Bronchial epithelial cell (primary cell): ENCODE data around the gene NAB2. TPM values are rescaled to one million over a fixed set of nuclear protein-coding genes. Genes with fewer than 3 reads are reported as not detected.

Source experiments
- DNase-seq: peaks from one replicate; pipeline ENCODE4 v3.0.0-alpha.2; 2010; ENCODE audit warnings: low read depth
- FAIRE-seq: peaks from 2 replicates; lab custom pipeline; 2011; peaks lifted over from hg19 to GRCh38; lab: Jason Lieb, UNC
- H3K27me3 ChIP-seq: 2 replicates; pipeline ENCODE4 v1.5.1; 2011; ENCODE audit warnings: low read length; ENCODE audit not compliant: control insufficient read depth, insufficient read depth
- H3K36me3 ChIP-seq: 2 replicates; pipeline ENCODE4 v1.5.1; 2011; ENCODE audit warnings: low read length; ENCODE audit not compliant: control insufficient read depth, insufficient read depth
- H3K4me3 ChIP-seq: 2 replicates; pipeline ENCODE4 v1.5.1; 2011; ENCODE audit warnings: mild to moderate bottlenecking, low read depth, low read length, control low read depth
- CTCF ChIP-seq: IDR thresholded peaks from 2 replicates; pipeline ENCODE4 v1.5.1; 2011; ENCODE audit warnings: mild to moderate bottlenecking, moderate library complexity, low read length, control low read depth, inconsistent platforms; ENCODE audit not compliant: insufficient read depth, severe bottlenecking
- total RNA-seq: library from RNA; depleted of rRNA; stranded (reverse); fragments of >200 nt; gene quantifications from 2 replicates; pipeline ENCODE4 v1.2.1, GENCODE V29; 2014

The NAB2 gene
- total RNA-seq, 1 donor from 2014 or later = 40.5 TPM

- no peak for TF ChIP-seq CTCF
- FAIRE-seq (peak; percentile 91), DNase-seq (peak; percentile 100)
- Histone ChIP-seq H3K36me3 (no peaks in the 10 kb centered on the region), H3K4me3 (peak within 1 kb of the TSS; percentile 79), H3K27me3 (no peaks in the 10 kb centered on the region)
These were observed 10.2 kb upstream of the NAB2 start, which contains the start of gene NEMP1 for GRCh38 chr12:57078519-57079404. Gene NEMP1, minus strand, starts transcription at chr12:57078791. Its CDS starts 46 bp downstream, at chr12:57078745.

GRCh38 chr12:57079821-57080220 lies 9.1 kb upstream of the NAB2 start:
- no peak for TF ChIP-seq CTCF
- H3K4me3 ChIP-seq = no peak overlapping the region
- DNase-seq (no peak), FAIRE-seq (no peak)
- H3K27me3 ChIP-seq = no peaks in the 10 kb centered on the region
- H3K36me3 ChIP-seq = no peaks in the 10 kb centered on the region

- no peak for DNase-seq
- TF ChIP-seq CTCF = no peak
- Histone ChIP-seq H3K27me3 (no peaks in the 10 kb centered on the region), H3K4me3 (no peak overlapping the region), H3K36me3 (no peaks in the 10 kb centered on the region)
- FAIRE-seq = no peak
These were observed 8.1 kb upstream of the NAB2 start for GRCh38 chr12:57080855-57081254.

GRCh38 chr12:57085999-57086492 lies 2.9 kb upstream of the NAB2 start:
- no peak overlapping the region for H3K4me3 ChIP-seq
- DNase-seq = peak; percentile 40
- no peak for TF ChIP-seq CTCF
- no peak for FAIRE-seq
- no peaks in the 10 kb centered on the region for H3K27me3 ChIP-seq
- peaks cover 5% of the 10 kb centered on the region for H3K36me3 ChIP-seq

GRCh38 chr12:57086493-57087009 lies 2.4 kb upstream of the NAB2 start:
- Histone ChIP-seq H3K27me3 (no peaks in the 10 kb centered on the region), H3K36me3 (peaks cover 10% of the 10 kb centered on the region), H3K4me3 (peak overlapping the region; percentile 57)
- FAIRE-seq = no peak
- peak; percentile 73 for DNase-seq
- TF ChIP-seq CTCF = peak; percentile 19
